NCI-H446 treated with DMSO at 0.1 percent for 48 hours (cell line): Measurements from ENCODE around the gene SLA2.

Experiments
- DNase-seq: peaks from one replicate; lab custom pipeline; 2025; lab: John Stamatoyannopoulos, UW

SLA2 gene

DNA sequence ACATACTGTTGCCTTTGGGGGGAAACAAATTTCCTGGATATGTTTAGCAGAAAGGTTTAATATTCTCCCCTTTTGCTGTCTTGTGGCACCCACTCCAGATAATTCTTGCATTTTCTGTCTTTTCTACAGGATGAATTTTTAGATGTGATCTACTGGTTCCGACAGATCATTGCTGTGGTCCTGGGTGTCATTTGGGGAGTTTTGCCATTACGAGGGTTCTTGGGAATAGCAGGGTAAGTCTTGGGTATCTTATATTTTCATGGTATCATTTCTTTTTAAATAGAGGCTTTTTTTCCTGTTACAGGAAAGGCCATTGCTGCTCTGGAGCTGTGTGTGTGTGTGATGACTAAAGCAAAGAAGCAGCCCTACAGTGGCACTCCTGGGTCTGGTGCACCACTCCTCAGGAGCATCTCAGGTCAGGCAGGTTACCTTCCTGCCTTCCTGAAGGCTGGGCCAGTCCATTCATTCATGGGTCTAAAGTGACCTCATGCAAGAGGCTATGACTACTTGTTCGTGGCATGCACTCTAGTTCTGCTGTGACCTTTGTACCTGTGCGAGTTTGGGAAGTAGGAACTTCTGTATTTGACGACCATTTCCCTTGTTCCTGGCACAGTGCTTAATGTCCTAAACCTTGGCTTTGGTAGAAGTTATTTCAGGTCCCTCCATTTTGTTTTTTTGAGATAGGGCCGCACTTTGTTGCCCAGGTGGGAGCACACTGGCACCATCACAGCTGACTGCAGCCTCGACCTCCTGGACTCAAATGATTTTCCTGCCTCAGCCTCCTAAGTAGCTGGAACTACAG lies 38.2 kb downstream of the SLA2 start:
- DNase-seq, result no peak

DNA sequence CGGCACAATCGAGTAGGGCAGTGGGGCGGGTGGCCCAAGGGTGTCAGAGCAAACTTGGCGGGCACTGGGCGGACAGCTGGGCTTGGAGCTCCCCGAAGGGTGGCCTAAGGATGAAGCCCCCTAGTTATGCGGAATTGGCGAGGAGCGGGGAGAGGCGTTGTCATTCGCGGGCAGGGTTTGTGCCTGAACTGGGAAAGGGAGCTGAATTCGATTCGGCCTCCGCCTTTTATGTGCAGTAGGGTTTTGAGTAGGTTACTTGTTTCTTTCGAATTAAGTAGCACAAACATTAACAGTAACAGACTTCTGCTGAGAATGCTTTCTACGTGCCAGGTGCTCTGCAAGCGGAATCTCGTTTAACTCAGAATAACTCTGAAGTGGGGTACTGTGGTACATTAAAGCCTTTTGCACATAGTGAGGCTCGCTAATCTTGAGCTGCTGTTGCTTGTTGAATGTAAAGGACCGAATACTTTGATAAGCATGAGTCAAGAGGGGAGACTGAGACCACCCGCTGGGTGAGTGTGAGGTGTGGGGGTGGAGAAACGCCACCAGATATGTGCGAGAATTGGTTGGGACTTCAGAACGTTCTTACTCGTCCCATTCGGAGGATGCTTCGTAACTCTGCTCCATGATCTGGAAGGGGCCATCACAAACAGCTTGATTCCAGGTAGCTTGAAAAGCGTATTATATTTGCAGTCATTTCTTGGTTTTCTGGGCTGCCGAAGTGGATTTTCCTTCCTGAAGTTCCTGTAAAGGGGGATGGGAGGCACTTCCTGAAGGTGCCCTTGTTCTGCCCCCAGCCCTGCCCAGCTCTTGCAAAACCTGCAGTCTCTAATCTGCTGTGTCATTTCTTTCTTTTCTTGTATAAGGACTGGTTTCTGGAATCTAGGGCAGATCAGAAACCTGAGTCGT lies 39.6 kb downstream of the SLA2 start:
- no peak for DNase-seq

DNA sequence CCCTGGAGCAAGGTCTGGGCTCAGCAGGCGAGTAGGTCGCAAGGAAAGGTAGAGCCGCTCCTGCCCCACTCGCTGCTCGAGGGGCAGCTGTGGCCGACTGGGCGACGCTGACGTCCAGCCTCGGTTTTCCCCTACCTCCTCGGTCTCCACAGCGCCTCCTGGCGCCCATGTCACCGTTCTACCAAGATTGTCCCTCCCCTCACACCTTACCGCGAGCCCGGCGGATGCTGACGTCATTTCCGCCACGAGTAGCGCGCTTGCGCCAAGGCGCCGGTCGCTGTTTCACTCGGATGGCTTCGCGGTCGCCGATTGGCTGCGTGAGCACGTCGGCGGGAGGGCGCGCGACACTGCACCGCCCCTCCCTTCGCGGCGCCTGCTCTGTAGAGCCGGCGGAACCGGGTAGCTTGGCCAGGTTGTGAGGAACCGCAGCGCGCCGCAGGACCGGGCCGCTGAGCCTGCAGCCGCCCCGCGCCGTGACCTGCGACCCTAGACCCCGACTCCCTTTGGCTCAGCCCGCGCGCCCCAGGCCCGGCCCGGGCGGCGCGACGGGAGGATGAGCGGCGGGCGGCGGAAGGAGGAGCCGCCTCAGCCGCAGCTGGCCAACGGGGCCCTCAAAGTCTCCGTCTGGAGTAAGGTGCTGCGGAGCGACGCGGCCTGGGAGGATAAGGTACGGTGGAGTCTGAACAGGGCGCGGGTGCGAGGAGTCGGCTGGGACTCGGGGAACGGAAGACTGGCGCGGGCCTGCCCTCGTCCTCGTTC lies 40.4 kb downstream of the SLA2 start, which contains the start of gene RAB5IF:
RAB5IF (plus strand) TSS at position 381 of the 759 bp plus-strand sequence; CDS start at position 554, 173 bp downstream.
- DNase-seq, result peak; percentile 96

GRCh38 chr20:36604952-36605398 lies 41.0 kb downstream of the SLA2 start:
- no peak for DNase-seq

DNA sequence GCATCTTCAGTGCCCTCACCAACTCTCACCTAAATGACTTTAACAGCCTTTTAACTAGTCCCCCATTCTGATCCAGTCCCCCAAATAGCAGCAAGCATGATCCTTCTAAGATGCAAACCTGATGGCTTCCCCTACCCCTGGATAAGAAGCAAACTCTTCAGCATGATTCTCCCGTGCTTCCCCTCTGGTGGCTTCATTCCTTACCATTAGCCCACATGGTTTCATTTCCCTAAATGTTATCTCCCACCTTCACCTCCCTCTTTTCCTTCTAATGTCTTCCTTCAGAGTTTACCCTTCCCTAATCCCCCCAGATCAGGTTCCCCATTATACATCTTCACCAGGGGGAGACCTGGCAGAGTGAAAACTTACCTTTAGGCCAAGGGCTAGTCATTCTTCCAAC lies 44.5 kb downstream of the SLA2 start:
- DNase-seq, result no peak

- DNase-seq, result no peak
Observed at GRCh38 chr20:36599912-36600345, 46.1 kb downstream of the SLA2 start.

DNA sequence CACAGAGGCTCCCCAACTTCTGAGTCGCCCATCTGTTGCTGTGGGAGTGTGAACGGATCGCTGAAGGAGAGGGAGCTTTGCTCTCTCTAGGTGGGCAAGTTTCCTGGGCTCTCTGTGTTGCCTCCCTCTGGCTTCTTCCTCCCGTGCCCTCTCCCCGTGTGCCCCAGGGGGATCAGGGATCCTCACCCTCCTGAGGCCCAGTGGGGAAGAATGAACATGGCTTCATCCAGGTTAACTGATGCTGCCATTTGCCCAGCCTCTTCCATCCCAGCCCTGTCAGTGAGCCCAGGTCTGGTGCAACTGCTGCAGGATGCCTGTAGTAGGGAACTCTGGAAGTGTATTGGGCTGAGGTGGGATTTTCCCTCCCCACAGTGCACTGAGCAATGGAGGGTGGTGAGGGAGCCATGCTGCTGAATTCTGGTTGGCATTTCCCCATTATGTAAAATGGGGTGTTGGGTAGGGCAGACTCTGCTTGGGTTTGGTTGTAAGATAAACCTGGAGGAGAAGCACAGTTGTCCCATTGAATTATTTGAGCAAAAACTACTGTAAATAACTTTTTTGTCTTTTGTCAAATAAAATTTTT lies 52.6 kb downstream of the SLA2 start:
- no peak for DNase-seq

DNA sequence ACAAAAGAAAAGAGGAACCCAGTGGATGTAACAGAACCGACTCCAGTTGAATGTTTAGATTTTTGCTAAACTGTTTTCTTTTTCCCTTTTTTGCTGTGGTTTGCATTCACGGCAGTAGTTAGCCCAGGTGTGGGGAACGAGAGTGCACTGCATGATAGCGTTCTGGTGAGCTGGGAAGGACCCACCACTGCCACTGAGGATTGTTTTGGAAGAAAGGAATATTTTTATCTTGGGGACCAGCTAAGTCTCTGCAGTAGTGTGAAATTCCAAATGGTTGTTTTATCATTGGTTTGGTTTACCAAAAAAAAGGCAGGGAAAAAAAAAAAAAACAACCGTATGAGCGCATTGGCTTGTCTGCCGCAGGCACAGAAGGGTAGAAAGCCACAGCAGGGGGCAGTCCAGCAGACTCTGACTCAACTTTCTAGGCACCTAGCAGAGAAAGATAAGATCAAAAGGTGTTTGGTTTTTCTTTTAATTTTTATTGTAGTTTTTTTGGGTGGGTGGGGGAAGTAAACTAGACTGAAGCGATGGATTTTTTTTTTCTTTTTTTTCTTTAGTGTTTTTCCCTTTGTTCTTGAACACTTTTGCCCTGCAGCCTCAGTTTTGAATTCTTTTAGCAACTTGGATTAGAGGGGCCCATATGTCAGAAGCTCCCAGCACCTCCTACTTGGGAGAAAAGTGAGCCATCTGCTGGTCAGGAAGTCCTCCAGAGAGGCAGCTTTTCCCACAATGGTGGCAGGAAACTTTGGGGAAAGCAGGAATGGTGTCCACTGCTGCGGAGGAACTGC lies 53.9 kb downstream of the SLA2 start:
- peak; percentile 9 for DNase-seq

- peak; percentile 49 for DNase-seq
Observed at GRCh38 chr20:36591281-36591680, 54.7 kb downstream of the SLA2 start.

DNA sequence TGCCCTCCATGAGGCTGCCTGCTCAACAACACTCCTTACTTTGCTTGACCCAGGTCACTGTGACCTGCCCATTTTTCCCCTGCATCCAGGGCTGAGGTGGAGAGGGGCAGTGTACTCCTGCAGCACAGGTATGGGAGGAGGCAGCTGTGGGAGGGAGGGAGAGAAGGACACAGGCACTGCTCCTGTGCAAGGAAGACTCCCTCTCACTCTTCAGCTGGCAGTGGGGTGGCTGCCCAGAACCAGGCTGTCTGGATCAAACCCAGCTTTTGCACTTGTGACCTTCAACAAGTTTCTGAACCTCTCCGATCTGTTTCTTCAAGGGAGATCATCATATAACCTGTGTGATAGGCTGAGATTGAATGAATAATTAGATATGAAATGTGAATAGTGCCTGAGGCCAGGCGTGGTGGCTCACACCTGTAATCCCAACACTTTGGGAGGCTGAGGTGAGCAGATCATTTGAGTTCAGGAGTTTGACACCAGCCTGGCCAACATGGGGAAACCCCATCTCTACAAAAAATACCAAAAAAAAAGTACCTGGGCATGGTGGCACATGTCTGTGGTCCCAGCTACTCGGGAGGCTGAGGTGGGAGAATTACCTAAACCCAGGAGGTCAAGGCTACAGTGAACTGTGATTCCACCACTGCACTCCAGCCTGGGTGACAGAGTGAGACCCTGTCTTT lies 58.5 kb downstream of the SLA2 start:
- DNase-seq, result no peak

- no peak for DNase-seq
Observed at GRCh38 chr20:36585410-36586125, 60.4 kb downstream of the SLA2 start.

- DNase-seq, result no peak
Observed at GRCh38 chr20:36584018-36584481, 61.9 kb downstream of the SLA2 start.

DNA sequence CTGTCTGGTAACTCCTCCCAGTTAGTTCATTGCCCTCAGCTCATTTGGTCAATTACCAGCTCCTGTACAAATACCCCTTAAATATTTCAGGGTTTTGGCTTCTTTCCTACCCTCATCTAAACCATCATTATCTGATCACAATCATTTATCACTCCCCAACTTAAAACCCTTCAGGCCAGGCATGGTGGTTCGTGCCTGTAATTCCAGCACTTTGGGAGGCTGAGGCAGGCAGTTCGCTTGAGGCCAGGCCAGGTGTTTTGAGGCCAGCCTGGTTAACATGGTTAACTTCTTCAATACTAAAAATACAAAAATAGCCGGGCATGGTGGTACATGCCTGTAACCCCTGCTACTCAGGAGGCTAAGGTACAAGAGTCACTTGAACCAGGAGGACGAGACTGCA lies 63.2 kb downstream of the SLA2 start:
- no peak for DNase-seq

- no peak for DNase-seq
Observed at GRCh38 chr20:36582322-36582721, 63.7 kb downstream of the SLA2 start.

DNA sequence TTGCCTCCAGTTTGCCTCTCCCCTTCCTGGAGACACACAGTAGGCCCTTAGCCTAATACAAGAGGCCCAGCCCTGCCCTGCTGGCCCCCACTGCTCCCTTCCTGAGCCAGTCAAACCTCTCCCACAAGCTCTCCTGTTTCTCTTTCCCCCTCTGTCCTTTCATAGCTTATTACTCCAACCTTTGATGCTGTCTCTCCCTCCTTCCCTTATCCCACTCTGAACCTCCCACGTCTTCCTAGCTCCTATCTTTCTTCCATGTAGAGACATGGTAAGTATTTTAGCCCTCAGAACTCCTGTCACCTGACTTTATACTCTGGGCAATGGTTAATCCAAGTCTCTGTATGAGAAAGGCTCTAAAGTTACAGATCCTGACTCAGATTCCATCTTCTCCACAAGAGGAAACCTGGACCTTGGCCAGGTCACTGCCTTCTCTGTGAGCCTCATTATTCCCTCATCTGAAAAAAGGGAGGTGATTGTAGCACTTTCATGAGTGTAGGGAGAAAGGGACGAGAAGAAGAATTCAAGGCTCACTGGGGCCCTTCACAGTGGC lies 65.9 kb downstream of the SLA2 start:
- no peak for DNase-seq

DNA sequence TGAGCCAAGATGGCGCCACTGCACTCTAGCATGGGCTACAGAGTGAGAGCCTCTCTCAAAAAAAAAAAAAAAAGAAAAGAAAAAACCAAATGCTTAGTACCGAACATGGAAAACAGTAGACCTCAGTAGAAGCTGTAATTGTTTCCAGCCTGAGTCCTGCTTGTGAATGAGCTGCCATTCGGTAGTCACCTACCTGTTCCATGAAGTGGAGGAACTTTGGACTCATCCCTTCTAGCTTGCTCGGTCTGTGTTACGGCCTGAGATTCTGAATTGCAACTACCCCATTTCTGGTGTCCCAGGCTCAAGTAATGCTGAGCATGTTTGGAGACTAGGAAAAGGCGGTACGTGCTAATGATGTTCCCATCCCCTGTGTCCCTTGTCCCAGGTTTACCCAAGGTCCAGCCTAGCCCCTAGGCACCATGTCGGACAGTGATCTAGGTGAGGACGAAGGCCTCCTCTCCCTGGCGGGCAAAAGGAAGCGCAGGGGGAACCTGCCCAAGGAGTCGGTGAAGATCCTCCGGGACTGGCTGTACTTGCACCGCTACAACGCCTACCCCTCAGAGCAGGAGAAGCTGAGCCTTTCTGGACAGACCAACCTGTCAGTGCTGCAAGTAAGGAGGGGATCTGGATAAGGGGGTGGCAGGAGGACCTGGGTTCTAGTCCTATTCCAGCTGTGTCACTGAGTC lies 67.5 kb downstream of the SLA2 start:
- DNase-seq, result no peak

DNA sequence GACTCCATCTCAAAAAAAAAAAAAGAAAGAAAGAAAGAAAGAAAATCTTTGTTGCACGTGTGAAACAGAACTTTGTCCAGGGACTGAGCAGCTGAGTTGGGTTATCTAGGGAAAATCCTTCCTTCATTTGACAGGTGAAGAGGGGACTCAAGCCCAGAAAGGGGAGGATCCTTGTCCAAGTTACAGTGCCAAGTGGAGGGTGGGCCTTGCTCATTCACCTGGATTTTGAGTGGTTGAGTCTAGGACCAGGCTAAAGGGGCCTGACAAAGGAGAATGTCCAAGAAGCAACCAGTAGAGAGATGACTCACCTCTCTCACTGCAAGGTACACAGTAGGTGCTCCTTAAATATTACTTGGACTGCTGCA lies 69.9 kb downstream of the SLA2 start:
- no peak for DNase-seq

DNA sequence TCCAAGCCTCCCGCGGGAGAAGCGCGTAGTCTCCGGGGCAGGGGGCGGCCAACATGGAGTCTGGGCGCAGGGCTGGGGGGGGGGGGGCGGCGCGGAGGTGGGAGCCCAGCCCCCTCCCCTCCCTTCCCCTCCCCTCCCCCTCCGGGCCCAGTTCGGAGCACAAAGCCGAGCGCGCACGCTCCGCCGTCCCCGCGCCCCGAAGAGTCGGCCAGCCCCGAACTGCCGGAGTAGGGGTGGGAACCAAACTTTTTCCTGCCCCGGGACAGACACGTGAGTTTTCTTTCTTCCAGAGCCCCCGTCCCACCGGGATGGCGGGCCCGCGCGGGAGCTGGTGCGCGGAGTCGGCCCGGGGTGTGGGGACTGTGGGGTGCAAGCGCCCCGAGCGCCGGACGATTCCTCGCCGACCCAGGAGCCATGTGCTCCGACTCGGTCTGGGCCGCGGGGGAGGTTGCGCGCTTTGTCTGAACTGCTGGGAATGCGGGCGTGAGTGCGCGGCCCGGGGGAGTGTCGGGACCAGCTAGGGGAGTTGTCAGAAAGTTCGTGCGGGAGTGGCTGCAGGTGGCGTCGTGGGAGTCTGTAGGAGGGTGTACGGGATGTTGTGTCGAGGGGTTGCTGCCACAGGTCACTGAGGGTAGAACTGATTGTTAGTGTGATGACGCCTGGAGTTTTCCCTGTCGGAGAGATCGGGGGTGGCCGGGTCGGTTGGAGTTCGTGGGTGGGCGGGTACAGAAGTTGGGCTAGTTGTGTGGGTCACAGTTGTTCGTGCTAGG lies 71.4 kb downstream of the SLA2 start:
- DNase-seq, result no peak
